DND-41 (cell line): Measurements from ENCODE around the gene ABCC9.

ENCODE experiments used
- EZH2 ChIP-seq: IDR thresholded peaks from 3 replicates; pipeline ENCODE4 v1.6.1; 2012; ENCODE audit warnings: borderline replicate concordance, low read depth, mild to moderate bottlenecking, moderate library complexity, low read length, inconsistent platforms; ENCODE audit not compliant: severe bottlenecking
- TF ChIP-seq, protein P1 (sequence below): IDR thresholded peaks from 2 replicates; pipeline ENCODE4 v1.5.1; 2012; ENCODE audit warnings: borderline replicate concordance, low read length, moderate library complexity, mild to moderate bottlenecking; ENCODE audit not compliant: poor library complexity, severe bottlenecking; ENCODE audit errors: extremely low read depth

DNA sequence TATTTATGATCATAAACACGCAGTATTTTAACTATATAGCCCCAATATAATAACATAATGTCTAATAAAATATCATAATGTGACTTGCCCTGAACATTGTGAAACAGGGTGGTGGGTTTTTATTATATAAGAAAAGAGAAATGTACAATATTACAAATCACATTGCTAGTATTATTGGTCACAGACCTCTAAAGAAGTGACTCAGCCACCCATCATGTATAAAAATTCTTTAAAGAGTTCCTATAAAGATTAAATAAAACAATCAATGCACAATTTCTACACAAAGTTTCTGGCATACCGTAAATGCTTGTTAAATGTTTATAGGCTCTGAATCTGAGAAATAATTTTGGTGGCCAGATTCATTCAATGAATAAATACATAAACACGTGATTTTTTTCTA lies 28.9 kb downstream of the ABCC9 start:
- TF ChIP-seq EZH2 = no peak
- TF ChIP-seq, protein P1, sequence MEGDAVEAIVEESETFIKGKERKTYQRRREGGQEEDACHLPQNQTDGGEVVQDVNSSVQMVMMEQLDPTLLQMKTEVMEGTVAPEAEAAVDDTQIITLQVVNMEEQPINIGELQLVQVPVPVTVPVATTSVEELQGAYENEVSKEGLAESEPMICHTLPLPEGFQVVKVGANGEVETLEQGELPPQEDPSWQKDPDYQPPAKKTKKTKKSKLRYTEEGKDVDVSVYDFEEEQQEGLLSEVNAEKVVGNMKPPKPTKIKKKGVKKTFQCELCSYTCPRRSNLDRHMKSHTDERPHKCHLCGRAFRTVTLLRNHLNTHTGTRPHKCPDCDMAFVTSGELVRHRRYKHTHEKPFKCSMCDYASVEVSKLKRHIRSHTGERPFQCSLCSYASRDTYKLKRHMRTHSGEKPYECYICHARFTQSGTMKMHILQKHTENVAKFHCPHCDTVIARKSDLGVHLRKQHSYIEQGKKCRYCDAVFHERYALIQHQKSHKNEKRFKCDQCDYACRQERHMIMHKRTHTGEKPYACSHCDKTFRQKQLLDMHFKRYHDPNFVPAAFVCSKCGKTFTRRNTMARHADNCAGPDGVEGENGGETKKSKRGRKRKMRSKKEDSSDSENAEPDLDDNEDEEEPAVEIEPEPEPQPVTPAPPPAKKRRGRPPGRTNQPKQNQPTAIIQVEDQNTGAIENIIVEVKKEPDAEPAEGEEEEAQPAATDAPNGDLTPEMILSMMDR = no peak
